Measurements from ENCODE around the gene TRIM14. TPM values are rescaled to one million over a fixed set of nuclear protein-coding genes. Genes with fewer than 3 reads are reported as not detected.

Gene TRIM14
- polyA plus RNA-seq, 3 donors from 2014 or later = 34.8 to 95.0 (median 35.9) TPM

- no peak overlapping the region for H3K4me3 Mint-ChIP-seq
- H3K36me3 Mint-ChIP-seq = peaks cover 0 to 6% (median 4%) of the 10 kb centered on the region in 3 donors
- no peaks in the 10 kb centered on the region for H3K9me3 Mint-ChIP-seq
- H3K27me3 Mint-ChIP-seq (ENCODE audit: low read depth in 3 of 3) = no peaks in the 10 kb centered on the region
- DNase-seq = no peak
- no peaks in the 10 kb centered on the region for H3K4me1 Mint-ChIP-seq
- H3K27ac Mint-ChIP-seq = peak overlapping the region in 1 of 6 donors; percentile 8
These were observed 30.4 kb upstream of the TRIM14 start for GRCh38 chr9:98149422-98149821.

GRCh38 chr9:98148486-98148885 lies 29.5 kb upstream of the TRIM14 start:
- H3K27me3 Mint-ChIP-seq (ENCODE audit: low read depth in 3 of 3) = no peaks in the 10 kb centered on the region

GRCh38 chr9:98147582-98147981 lies 28.6 kb upstream of the TRIM14 start:
- Mint-ChIP-seq H3K4me1 (no peaks in the 10 kb centered on the region), H3K9me3 (no peaks in the 10 kb centered on the region), H3K4me3 (no peak overlapping the region), H3K36me3 (no peaks in the 10 kb centered on the region), H3K27ac (no peak overlapping the region), H3K27me3 (ENCODE audit: low read depth in 3 of 3) (no peaks in the 10 kb centered on the region)
- no peak for DNase-seq

More at GRCh38 chr9:98148486-98148885, 29.5 kb upstream of the TRIM14 start:
- H3K9me3 Mint-ChIP-seq = no peaks in the 10 kb centered on the region
- no peaks in the 10 kb centered on the region for H3K36me3 Mint-ChIP-seq
- DNase-seq = no peak
- no peaks in the 10 kb centered on the region for H3K4me1 Mint-ChIP-seq
- no peak overlapping the region for H3K4me3 Mint-ChIP-seq
- no peak overlapping the region for H3K27ac Mint-ChIP-seq

GRCh38 chr9:98146101-98146991 lies 27.3 kb upstream of the TRIM14 start:
- H3K27ac Mint-ChIP-seq = peak overlapping the region in 2 of 6 donors; percentile 26 to 46
- DNase-seq = no peak
- H3K9me3 Mint-ChIP-seq = no peaks in the 10 kb centered on the region
- H3K36me3 Mint-ChIP-seq = no peaks in the 10 kb centered on the region
- H3K4me3 Mint-ChIP-seq = no peak overlapping the region
- no peaks in the 10 kb centered on the region for H3K4me1 Mint-ChIP-seq
- H3K27me3 Mint-ChIP-seq (ENCODE audit: low read depth in 3 of 3) = no peaks in the 10 kb centered on the region

GRCh38 chr9:98144631-98145030 lies 25.6 kb upstream of the TRIM14 start:
- H3K27ac Mint-ChIP-seq = no peak overlapping the region
- no peaks in the 10 kb centered on the region for H3K9me3 Mint-ChIP-seq
- no peaks in the 10 kb centered on the region for H3K36me3 Mint-ChIP-seq
- DNase-seq = no peak
- H3K4me3 Mint-ChIP-seq = no peak overlapping the region
- H3K4me1 Mint-ChIP-seq = no peaks in the 10 kb centered on the region
- no peaks in the 10 kb centered on the region for H3K27me3 Mint-ChIP-seq (ENCODE audit: low read depth in 3 of 3)

- Mint-ChIP-seq H3K27me3 (ENCODE audit: low read depth in 3 of 3) (no peaks in the 10 kb centered on the region), H3K9me3 (no peaks in the 10 kb centered on the region), H3K4me1 (no peaks in the 10 kb centered on the region), H3K36me3 (no peaks in the 10 kb centered on the region), H3K4me3 (no peak overlapping the region), H3K27ac (no peak overlapping the region)
- no peak for DNase-seq
These were observed 25.1 kb upstream of the TRIM14 start for GRCh38 chr9:98144076-98144475.

GRCh38 chr9:98142925-98143481 lies 24.0 kb upstream of the TRIM14 start:
- Mint-ChIP-seq H3K36me3 (no peaks in the 10 kb centered on the region), H3K4me1 (no peaks in the 10 kb centered on the region), H3K4me3 (no peak overlapping the region), H3K27me3 (ENCODE audit: low read depth in 3 of 3) (no peaks in the 10 kb centered on the region), H3K27ac (no peak overlapping the region), H3K9me3 (no peaks in the 10 kb centered on the region)
- no peak for DNase-seq

- H3K4me1 Mint-ChIP-seq = no peaks in the 10 kb centered on the region
- no peaks in the 10 kb centered on the region for H3K27me3 Mint-ChIP-seq (ENCODE audit: low read depth in 3 of 3)
- no peak overlapping the region for H3K27ac Mint-ChIP-seq
- H3K36me3 Mint-ChIP-seq = no peaks in the 10 kb centered on the region
- H3K4me3 Mint-ChIP-seq = no peak overlapping the region
- no peaks in the 10 kb centered on the region for H3K9me3 Mint-ChIP-seq
- no peak for DNase-seq
These were observed 23.3 kb upstream of the TRIM14 start for GRCh38 chr9:98142182-98142907.

GRCh38 chr9:98140503-98140902 lies 21.5 kb upstream of the TRIM14 start:
- Mint-ChIP-seq H3K4me3 (no peak overlapping the region), H3K9me3 (no peaks in the 10 kb centered on the region), H3K36me3 (no peaks in the 10 kb centered on the region), H3K27me3 (ENCODE audit: low read depth in 3 of 3) (no peaks in the 10 kb centered on the region), H3K4me1 (no peaks in the 10 kb centered on the region), H3K27ac (no peak overlapping the region)
- DNase-seq = no peak

- Mint-ChIP-seq H3K27me3 (ENCODE audit: low read depth in 3 of 3) (peaks cover 0 to 2% (median 0%) of the 10 kb centered on the region in 3 donors), H3K4me1 (no peaks in the 10 kb centered on the region), H3K36me3 (no peaks in the 10 kb centered on the region), H3K4me3 (no peak overlapping the region), H3K27ac (no peak overlapping the region), H3K9me3 (no peaks in the 10 kb centered on the region)
- no peak for DNase-seq
These were observed 17.5 kb upstream of the TRIM14 start for GRCh38 chr9:98136489-98136888.

- no peaks in the 10 kb centered on the region for H3K9me3 Mint-ChIP-seq
- no peaks in the 10 kb centered on the region for H3K4me1 Mint-ChIP-seq
- DNase-seq = no peak
- peak overlapping the region in 1 of 6 donors; percentile 46 for H3K27ac Mint-ChIP-seq
- no peaks in the 10 kb centered on the region for H3K36me3 Mint-ChIP-seq
- no peak overlapping the region for H3K4me3 Mint-ChIP-seq
- H3K27me3 Mint-ChIP-seq (ENCODE audit: low read depth in 3 of 3) = peaks cover 0 to 2% (median 0%) of the 10 kb centered on the region in 3 donors
These were observed 16.9 kb upstream of the TRIM14 start for GRCh38 chr9:98135938-98136337.

- Mint-ChIP-seq H3K27ac (peak overlapping the region in 2 of 6 donors; percentile 13 to 46), H3K4me3 (no peak overlapping the region)
- DNase-seq = no peak
These were observed 16.5 kb upstream of the TRIM14 start for GRCh38 chr9:98135558-98135934.

GRCh38 chr9:98134702-98135557 lies 15.9 kb upstream of the TRIM14 start:
- Mint-ChIP-seq H3K4me3 (no peak overlapping the region), H3K4me1 (no peaks in the 10 kb centered on the region), H3K36me3 (no peaks in the 10 kb centered on the region), H3K9me3 (no peaks in the 10 kb centered on the region), H3K27me3 (ENCODE audit: low read depth in 3 of 3) (peaks cover 0 to 2% (median 0%) of the 10 kb centered on the region in 3 donors), H3K27ac (peak overlapping the region in 1 of 6 donors; percentile 13)
- DNase-seq = no peak

More at GRCh38 chr9:98135558-98135934, 16.5 kb upstream of the TRIM14 start:
- H3K9me3 Mint-ChIP-seq = no peaks in the 10 kb centered on the region
- no peaks in the 10 kb centered on the region for H3K36me3 Mint-ChIP-seq
- no peaks in the 10 kb centered on the region for H3K4me1 Mint-ChIP-seq
- peaks cover 0 to 2% (median 0%) of the 10 kb centered on the region in 3 donors for H3K27me3 Mint-ChIP-seq (ENCODE audit: low read depth in 3 of 3)

Measured in immature natural killer cell (primary cell).